ENCODE results near the gene BCAN.
A peak's percentile ranks its signal among the peaks of the same experiment; 100 is the strongest.
"Not testable (repeated sequence)": the region's sequence is repeated elsewhere in the genome, so short reads cannot be mapped to it uniquely, and the experiment has no call there.

BCAN gene, protein sequence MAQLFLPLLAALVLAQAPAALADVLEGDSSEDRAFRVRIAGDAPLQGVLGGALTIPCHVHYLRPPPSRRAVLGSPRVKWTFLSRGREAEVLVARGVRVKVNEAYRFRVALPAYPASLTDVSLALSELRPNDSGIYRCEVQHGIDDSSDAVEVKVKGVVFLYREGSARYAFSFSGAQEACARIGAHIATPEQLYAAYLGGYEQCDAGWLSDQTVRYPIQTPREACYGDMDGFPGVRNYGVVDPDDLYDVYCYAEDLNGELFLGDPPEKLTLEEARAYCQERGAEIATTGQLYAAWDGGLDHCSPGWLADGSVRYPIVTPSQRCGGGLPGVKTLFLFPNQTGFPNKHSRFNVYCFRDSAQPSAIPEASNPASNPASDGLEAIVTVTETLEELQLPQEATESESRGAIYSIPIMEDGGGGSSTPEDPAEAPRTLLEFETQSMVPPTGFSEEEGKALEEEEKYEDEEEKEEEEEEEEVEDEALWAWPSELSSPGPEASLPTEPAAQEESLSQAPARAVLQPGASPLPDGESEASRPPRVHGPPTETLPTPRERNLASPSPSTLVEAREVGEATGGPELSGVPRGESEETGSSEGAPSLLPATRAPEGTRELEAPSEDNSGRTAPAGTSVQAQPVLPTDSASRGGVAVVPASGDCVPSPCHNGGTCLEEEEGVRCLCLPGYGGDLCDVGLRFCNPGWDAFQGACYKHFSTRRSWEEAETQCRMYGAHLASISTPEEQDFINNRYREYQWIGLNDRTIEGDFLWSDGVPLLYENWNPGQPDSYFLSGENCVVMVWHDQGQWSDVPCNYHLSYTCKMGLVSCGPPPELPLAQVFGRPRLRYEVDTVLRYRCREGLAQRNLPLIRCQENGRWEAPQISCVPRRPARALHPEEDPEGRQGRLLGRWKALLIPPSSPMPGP

DNA sequence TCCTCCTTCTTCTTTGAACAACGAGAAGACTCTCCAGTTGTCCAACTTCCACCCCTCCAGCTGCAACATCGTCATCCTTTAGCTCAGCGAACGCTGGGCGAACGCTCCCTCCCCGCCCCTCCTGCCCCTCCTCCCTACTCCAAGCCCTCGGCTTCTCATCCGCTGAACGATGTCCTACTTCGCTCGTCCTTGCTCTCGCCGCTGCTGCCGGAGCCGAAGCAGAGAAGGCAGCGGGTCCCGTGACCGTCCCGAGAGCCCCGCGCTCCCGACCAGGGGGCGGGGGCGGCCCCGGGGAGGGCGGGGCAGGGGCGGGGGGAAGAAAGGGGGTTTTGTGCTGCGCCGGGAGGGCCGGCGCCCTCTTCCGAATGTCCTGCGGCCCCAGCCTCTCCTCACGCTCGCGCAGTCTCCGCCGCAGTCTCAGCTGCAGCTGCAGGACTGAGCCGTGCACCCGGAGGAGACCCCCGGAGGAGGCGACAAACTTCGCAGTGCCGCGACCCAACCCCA lies at the start of gene BCAN:
Gene BCAN, plus strand, starts transcription at position 357 of the 504 bp plus-strand sequence. CDS start 3,938 bp downstream, outside the sequence.
- DNase-seq = peak in 1 of 2 experiments; percentile 89

GRCh38 chr1:156592158-156592909 lies 49.6 kb upstream of the BCAN start:
- DNase-seq = no peak

- no peak for DNase-seq
Measured at GRCh38 chr1:156592910-156593660, 48.8 kb upstream of the BCAN start.

- no peak for DNase-seq
Measured at GRCh38 chr1:156593661-156593989, 48.3 kb upstream of the BCAN start.

DNA sequence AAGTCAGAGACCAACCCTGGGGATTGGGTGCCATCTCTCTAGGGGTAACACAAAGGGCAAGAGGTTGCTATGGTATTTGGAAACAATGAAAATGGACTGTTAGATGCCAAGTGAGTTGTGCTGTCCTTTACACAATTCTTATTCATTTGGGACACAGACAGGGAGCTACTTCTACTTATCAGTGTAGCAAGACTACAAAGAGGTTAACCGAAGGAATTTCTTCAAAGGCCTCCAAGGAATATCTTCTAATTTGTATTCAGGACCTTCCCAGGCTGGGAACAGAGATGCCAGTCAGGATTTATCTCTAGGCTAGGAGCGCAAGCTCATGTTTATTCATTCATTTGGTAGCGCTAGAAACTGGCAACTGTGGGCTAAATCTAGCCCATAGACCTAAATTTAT lies 47.7 kb upstream of the BCAN start:
- no peak for DNase-seq

DNA sequence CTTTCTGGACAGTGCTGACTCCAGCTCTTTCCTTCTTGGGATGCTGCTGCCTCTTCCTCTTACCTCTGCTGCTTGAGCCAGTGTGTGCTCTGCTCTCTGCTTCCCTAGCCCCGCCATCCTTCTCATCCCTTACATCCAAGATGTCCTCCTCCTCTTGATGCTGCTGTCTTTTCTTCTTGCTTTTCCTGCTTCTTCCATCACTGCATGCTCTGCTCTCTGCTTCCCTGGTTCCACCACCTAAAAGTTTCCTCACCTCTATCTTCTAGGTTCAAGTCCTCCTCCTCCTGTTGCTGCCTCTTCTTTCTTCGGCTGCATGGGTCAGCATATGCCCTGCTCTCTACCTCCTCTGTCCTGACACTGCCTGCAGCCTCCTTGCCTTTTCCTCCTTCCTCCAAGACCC lies 46.9 kb upstream of the BCAN start:
- no peak for DNase-seq

- no peak for DNase-seq
Measured at GRCh38 chr1:156596426-156596825, 45.5 kb upstream of the BCAN start.

GRCh38 chr1:156598125-156598524 lies 43.8 kb upstream of the BCAN start:
- DNase-seq = no peak

- no peak for DNase-seq
Measured at GRCh38 chr1:156598731-156599432, 43.0 kb upstream of the BCAN start.

GRCh38 chr1:156599811-156600210 lies 42.1 kb upstream of the BCAN start:
- peak in 1 of 2 experiments; percentile 30 for DNase-seq

DNA sequence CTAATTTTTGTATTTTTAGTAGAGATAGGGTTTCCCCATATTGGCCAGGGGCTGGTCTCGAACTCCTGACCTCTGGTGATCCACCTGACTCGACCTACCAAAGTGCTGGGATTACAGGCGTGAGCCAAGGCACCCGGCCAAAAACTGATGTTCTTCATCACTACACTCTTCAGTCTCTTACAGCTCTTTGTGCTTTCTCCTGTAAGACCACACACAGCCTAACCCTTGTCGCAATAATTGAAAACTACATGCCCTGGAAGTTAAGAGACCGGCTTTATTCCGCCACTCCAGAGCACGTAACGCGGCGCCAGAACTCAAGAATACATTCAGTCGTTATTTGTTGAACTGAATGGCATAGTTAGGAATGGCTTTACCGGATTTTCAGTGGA lies 41.2 kb upstream of the BCAN start:
- peak in 1 of 2 experiments; percentile 62 for DNase-seq

DNA sequence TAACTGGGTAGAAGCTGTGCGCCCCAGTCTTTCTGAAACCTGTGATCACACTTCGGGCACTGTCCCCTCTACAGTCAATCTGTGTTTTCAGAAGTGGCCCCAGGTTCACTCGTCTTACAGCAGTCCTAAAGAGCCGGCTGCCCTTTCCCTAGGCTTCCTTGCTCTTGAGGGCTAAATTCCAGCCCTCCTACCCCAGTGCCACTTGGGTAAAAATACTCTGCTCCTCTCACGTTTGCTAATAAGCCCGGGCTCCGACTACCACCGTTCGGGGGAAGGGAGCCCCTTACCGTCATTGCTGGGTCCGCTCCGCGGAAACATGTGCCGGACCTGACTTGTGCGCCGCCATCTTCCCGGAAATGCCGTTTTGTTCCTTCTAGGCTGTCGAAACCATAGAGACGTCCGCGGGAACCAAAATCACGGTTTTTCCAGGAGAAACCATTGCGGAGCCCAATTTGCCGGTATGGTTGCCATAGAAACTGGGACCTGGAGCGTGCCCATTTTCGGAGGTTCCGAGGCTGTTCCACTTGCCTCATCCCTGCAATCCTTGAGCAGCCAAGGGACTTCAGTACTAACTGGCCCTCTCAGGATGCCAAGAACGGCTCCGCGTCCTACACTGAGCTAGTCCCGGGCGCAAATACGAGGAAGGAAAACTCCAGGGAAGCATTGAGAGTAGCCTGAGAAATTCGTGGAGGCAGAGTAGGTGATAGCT lies 40.6 kb upstream of the BCAN start, which contains the start of gene GPATCH4:
Gene GPATCH4, minus strand, starts transcription at position 358 of the 709 bp plus-strand sequence.
- peak; percentile 90 to 95 for DNase-seq

DNA sequence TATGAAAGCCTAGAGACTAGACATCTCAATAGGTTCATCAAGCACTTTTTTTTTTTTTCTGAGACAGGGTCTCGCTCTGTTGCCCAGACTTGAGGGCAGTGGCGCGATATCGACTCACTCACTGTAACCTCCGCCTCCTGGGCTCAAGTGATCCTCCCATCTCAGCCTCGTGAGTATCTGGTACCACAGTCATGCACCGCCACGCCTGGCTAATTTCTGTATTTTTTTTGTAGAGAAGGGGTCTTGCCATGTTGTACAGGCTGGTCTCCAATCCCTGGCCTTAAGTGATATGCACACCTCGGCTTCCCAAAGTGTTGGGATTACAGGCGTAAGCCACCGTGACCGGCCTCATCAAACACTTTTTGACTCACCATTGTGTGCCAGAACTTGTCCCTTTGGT lies 40.0 kb upstream of the BCAN start:
- no peak for DNase-seq

DNA sequence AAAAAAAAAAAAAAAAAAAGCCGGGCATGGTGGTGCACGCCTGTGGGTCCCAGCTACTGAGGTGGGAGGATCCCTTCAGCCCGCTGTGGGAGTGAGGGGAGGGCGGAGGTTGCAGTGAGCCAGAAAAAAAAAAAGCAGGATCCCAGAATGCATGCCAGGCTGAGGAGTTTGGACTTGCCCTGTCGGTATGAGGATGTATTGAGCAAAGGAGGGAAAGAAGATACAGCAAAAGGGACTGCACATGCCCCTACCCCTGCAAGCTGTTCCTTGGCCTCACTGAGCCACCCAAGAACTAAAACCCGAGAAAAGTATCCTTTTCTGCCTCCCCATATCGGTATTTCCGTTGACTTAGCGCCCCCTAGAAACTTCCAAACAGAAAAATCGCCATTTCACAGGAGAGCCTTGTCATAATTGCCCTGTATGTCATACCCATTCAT lies 39.3 kb upstream of the BCAN start:
- DNase-seq = peak in 1 of 2 experiments; percentile 55

DNA sequence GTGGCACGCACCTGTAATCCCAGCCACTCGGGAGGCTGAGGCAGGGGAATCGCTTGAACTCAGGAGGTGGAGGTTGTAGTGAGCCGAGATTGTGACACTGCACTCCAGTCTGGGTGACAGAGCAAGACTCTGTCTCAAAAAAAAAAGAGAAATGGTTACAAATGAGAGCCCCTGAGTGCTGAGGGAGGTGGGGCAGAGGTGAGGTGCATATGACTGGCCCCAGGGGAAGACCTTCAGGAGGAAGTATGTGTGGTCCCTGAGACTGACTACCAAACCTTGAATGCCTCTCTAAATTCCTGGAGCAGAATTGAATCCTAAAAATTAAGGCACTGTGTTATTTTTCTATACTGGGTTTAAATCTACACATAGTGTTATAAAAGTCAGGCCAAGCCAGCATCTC lies 34.6 kb upstream of the BCAN start:
- not testable (repeated sequence) for DNase-seq

- peak; percentile 87 to 95 for DNase-seq
Measured at GRCh38 chr1:156608036-156608674, 33.8 kb upstream of the BCAN start.

GRCh38 chr1:156608981-156609380 lies 32.9 kb upstream of the BCAN start:
- peak; percentile 70 to 91 for DNase-seq

- not testable (repeated sequence) for DNase-seq
Measured at GRCh38 chr1:156610072-156610471, 31.8 kb upstream of the BCAN start.

- DNase-seq = no peak
Measured at GRCh38 chr1:156612666-156613065, 29.3 kb upstream of the BCAN start.

GRCh38 chr1:156615946-156616345 lies 26.0 kb upstream of the BCAN start:
- DNase-seq = no peak

Data from NCI-H526 (cell line).